ENCODE data around the gene ABCC8.
A peak's percentile ranks its signal among the peaks of the same experiment; 100 is the strongest.

ABCC8 gene

DNA sequence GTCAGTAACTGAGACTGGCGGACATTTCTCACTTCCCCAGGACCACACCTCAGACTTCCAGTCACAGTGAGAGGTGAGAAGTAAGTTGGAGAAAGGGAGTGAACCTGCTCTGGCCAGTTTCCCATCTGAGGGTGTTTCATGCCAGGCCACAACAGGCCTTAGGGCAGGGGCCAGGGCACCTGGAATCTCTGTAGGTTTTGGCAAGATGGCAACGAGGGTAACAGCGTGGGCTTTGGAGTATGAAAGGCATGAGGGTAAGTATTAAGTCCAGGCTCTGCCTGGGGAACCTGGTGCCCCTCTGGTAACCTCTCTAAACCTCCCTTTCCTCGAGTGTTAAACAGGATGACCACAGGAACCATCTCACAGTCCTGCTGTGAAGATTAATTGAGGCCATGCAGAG lies 28.5 kb upstream of the ABCC8 start:
- DNase-seq (ENCODE audit: low read depth), result no peak

- peak; percentile 47 for DNase-seq (ENCODE audit: low read depth)
Observed at GRCh38 chr11:17504330-17505107, 27.9 kb upstream of the ABCC8 start.

DNA sequence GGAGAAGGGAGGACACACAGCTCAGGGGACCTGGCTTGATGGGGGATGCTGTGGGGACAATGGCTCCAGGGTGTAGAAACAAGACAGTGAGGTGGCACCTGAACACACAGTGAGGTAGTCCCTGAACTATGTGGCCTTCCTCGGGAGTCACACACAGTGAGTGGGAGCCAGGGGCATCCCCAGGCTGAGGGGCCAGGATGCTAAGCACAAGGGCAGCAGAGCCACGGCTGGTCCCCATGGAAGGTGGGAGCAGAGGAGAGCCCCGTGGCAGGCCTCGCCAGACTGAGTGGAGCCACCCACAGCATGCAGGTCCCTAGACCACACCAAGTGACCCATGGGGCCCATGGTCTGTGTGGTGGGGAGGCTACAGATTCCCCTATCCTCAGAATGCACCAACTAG lies 26.0 kb upstream of the ABCC8 start:
- DNase-seq (ENCODE audit: low read depth), result no peak

- no peak for DNase-seq (ENCODE audit: low read depth)
Observed at GRCh38 chr11:17500673-17501072, 24.0 kb upstream of the ABCC8 start.

GRCh38 chr11:17498475-17498874 lies 21.8 kb upstream of the ABCC8 start:
- no peak for DNase-seq (ENCODE audit: low read depth)

- no peak for DNase-seq (ENCODE audit: low read depth)
Observed at GRCh38 chr11:17498058-17498457, 21.4 kb upstream of the ABCC8 start.

- DNase-seq (ENCODE audit: low read depth), result no peak
Observed at GRCh38 chr11:17496406-17496805, 19.8 kb upstream of the ABCC8 start.

DNA sequence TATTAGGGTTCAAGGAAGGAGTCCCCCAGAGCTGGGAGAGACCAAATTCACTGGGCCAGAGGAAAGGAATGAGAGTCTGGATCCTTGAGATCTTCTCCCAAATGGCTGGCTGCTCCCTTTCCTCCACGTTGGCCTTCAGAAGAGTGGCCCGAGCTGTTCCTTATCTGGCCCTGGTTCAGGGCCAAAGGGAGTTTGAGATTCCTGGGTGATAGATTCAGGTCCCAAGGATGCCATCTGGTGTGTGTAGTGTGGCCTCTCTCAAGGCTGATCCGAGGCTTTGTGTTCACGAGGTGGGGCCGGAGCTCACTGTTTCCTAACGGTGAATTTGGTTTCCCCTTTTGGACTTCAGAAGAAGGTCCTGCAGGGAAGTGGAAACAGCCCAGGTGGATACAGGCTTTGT lies 17.4 kb upstream of the ABCC8 start:
- DNase-seq (ENCODE audit: low read depth), result no peak

GRCh38 chr11:17490938-17491337 lies 14.3 kb upstream of the ABCC8 start:
- DNase-seq (ENCODE audit: low read depth), result no peak

- no peak for DNase-seq (ENCODE audit: low read depth)
Observed at GRCh38 chr11:17490232-17490631, 13.6 kb upstream of the ABCC8 start.

- no peak for DNase-seq (ENCODE audit: low read depth)
Observed at GRCh38 chr11:17489751-17490150, 13.1 kb upstream of the ABCC8 start.

DNA sequence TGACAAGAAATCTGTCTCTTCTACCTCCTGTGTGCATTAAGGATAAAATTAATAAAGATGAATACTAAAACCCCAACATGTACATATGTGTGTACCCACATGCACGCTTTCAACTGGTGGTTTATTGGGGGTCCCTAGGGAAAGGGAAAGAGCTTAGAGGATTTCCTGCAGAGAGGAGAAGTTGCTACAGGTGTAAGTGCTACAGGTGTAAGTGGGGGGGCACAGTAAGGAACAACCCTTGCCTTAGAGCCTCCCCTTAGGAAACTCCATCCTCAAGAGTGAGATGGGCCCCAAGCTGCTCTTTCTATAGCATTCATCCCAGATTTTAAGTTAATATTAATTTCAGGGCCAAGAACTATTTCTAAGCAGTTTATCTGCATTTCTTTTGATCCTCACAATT lies 11.9 kb upstream of the ABCC8 start:
- no peak for DNase-seq (ENCODE audit: low read depth)

DNA sequence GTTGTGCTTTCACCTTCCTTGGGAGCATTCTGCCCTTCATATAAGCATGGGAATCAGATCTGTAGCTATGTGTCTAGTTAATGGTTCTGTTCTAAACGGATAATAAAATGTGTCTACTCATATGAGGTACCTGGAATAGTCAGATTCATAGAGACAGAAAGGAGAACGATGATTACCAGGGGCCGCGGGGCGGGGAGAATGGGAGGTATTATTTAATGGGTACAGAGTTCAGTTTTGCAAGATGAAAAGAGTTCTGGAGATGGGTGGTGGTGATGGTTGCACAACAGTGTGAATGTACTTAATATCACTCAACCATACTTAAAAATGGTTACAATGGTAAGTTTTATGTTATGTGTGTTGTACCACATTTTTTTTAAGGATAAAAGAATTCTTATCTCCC lies 10.0 kb upstream of the ABCC8 start:
- DNase-seq (ENCODE audit: low read depth), result no peak

GRCh38 chr11:17483505-17483904 lies 6.9 kb upstream of the ABCC8 start:
- DNase-seq (ENCODE audit: low read depth), result no peak

DNA sequence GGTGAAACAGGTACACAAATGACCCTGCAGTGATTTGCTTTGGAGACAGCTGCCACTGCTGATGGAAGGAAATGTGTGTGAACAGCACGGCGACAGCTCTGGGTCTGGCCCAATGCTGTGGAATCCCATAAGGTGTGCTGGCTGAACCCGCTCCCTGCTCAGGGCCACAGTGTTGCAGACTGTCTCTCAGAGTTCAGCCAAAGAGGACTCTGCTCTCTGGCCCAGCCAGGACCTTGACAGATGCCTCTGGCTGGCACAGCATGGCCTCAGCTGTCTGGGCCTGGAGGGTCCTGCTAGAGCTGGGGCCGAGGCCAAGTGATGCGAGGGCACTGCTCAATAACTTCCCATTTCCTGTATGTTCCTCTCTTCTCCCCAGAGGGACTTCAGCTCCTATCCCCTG lies 5.3 kb upstream of the ABCC8 start:
- no peak for DNase-seq (ENCODE audit: low read depth)

DNA sequence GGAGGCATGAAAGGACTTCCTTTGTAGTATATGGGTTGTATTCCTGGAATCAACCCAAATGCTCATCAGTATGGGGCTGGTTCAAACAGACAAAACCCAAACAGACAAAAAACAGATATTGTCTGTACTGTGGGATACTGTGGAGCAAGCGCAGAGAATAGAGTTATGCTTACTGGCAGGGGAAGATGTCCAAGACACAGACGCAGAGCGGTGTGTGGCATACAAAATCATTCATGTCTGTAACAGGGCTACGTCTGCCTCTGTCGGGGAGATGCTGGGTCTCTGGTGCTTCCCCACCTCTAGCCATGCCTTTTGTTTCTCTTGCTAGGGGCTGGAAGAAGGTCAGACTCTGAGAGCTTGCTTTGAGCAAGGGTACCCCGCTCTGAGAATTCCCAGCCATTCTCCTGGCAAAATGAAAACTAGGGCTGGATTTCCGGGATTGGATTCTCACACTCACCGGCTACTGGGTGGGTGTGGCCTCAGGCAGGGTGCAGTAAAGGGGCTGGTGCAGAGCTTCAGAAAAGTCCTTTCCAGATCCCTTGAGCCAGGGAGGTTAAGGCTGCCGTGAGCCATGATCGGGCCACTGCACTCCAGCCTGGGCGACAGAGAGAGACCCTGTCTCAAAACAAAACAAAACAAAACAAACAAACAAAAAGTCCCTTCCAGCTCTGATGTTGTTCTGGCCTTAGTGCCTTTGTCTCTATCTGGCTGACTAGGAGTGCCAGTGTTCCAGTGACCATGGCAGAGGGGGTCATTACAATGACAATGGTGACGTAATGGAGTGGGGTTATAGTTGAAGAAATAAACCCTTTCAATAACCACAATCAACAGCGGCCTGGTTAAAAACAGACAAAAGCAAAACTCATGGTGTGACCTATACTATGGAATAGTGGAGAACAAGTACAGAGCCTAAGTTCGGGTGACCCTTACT lies 2.9 kb upstream of the ABCC8 start:
- DNase-seq (ENCODE audit: low read depth), result no peak

GRCh38 chr11:17478070-17478469 lies 1.4 kb upstream of the ABCC8 start:
- DNase-seq (ENCODE audit: low read depth), result no peak

DNA sequence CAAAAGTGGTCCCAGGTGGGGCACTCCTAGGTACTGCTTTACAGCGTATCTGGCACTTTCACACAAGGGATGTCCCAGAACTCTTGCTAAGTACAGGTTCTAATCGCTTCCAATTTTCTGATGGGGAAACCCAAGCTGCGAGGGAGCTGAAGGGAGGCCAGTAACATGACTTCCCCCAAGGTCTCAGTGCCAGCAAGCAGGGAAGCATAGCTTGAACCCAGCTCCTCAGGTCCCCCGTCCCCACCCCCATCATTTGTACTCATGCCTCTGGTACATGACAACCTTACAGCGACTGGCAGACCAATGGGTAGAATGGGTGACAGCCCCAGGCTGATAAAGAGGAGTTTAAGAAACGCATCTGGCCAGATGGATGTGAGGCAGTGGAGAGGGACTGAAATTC lies 716 bp upstream of the ABCC8 start:
- no peak for DNase-seq (ENCODE audit: low read depth)

GRCh38 chr11:17477084-17477333 lies 364 bp upstream of the ABCC8 start:
- DNase-seq (ENCODE audit: low read depth), result no peak

GRCh38 chr11:17475666-17476316 lies 854 bp downstream of the ABCC8 start:
- DNase-seq (ENCODE audit: low read depth), result no peak

DNA sequence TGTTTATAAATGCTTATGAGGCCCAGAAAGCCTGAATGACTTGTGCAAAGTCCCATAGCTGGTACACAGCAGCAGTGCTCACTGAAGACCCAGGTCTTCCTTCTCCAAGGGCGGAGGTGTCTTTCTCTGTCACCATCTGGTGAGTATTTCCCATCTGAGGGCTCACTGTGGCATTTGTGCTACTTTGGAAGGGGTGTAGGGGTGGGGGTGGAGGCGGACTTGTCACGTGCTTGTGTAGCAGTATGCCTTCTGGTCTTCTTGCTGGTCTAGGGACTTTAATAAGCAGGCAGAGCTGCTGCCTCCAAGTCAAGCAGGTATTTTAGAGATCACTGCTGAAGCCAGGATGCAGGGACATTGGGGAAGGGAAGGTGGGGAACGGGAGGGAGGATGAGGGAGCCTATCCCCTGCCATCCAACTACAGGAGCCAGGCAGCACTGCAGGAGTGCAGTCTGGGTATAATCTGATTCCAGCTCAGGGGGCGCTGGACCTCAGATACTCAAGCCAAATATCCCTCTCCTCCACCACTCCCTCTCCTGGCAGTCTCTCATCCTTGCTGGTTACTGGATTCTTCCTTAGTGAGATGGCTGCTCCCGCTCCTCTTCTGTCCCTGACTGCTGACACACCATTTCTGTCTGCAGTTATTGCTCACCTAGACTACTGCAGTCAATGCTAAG lies 3.4 kb downstream of the ABCC8 start:
- DNase-seq (ENCODE audit: low read depth), result no peak

- no peak for DNase-seq (ENCODE audit: low read depth)
Observed at GRCh38 chr11:17472467-17472866, 4.2 kb downstream of the ABCC8 start.

DNA sequence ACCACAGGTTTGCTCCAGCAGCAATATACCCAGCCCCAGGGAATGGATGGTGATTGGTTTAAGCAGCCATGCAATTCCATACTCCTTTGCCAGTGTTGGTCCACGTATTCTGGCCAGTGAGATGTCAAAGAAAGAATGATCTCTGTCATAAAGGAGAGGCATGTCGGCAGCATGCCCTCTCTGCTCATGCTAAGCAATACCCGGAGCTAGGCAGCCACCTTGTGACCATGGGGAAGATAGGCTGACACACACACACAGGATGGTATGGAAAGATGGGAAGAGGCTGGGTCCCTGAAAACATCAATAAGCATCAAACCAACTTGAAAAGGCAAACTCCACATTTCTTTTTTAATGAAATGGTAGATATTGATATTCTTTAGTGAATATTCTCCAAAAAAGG lies 5.1 kb downstream of the ABCC8 start:
- no peak for DNase-seq (ENCODE audit: low read depth)
